B cell (primary cell): ENCODE measurements around the gene PRAME. TPM values are rescaled to one million over a fixed set of nuclear protein-coding genes. Genes with fewer than 3 reads are reported as not detected.

Experiments
- ATAC-seq: fragments of 200-7000 bp; cut with Tn5 transposase; one replicate; pipeline ENCODE4 v1.10.0; 2021; ENCODE audit warnings: low read depth, mild to moderate bottlenecking, moderate number of reproducible peaks, moderate library complexity
- CTCF ChIA-PET: fragments of 350-600 bp; sonication (Branson Sonifier 250); formaldehyde crosslinking; loops from one replicate; lab custom pipeline; 2021; ENCODE audit warnings: antibody characterized with exemption, inconsistent platforms; lab: Charles Lee
- POLR2A ChIA-PET: fragments of 350-600 bp; sonication (Branson Sonifier 250); formaldehyde crosslinking; loops from one replicate; lab custom pipeline; 2021; ENCODE audit warnings: antibody characterized with exemption; lab: Charles Lee
- DNase-seq: peaks from one replicate; pipeline ENCODE4 v3.0.0; 2013
- H2AFZ ChIP-seq: 2 replicates; pipeline ENCODE4 v1.6.1; 2012; ENCODE audit warnings: mild to moderate bottlenecking, low read depth, low read length; ENCODE audit not compliant: insufficient read depth, poor library complexity, severe bottlenecking
- H3K27ac ChIP-seq, 2 donors: 1 replicate in 1 of 2; 2 replicates in 1 of 2; pipeline ENCODE4 v1.5.1; 2012 to 2013; ENCODE audit warnings: low read length in 2 of 2, mild to moderate bottlenecking in 2 of 2, moderate library complexity in 1 of 2
- H3K27me3 ChIP-seq, 4 experiments: fragments of 200-600 bp in 1 of 4; sonication (generic) in 1 of 4; replicated peaks in 1 of 4; 1 replicate in 2 of 4; 2 replicates in 2 of 4; pipeline versions ENCODE4 v1.6.1 to v1.7.0; 2013 to 2016; ENCODE audit warnings: low read length in 3 of 4, mild to moderate bottlenecking in 2 of 4, mixed read lengths in 1 of 4, moderate library complexity in 1 of 4; ENCODE audit not compliant: insufficient read depth in 4 of 4, control insufficient read depth in 3 of 4; ENCODE audit errors: control extremely low read depth in 1 of 4
- H3K36me3 ChIP-seq, 2 experiments: replicated peaks in 1 of 2; 1 replicate in 1 of 2; 2 replicates in 1 of 2; pipeline versions ENCODE4 v1.6.1 to v1.7.1; 2013; ENCODE audit warnings: low read length in 1 of 2; ENCODE audit not compliant: insufficient read depth in 2 of 2, control insufficient read depth in 1 of 2; ENCODE audit errors: control extremely low read depth in 1 of 2, extremely low read depth in 1 of 2
- H3K4me1 ChIP-seq, 2 donors: fragments of 200-600 bp in 1 of 2; sonication (generic) in 1 of 2; 1 replicate in 1 of 2; 2 replicates in 1 of 2; pipeline versions ENCODE4 v1.5.1 to v1.6.1; 2013 to 2017; ENCODE audit warnings: low read length in 2 of 2; ENCODE audit not compliant: control insufficient read depth in 2 of 2, insufficient read depth in 2 of 2
- H3K4me2 ChIP-seq: replicated peaks from 2 replicates; pipeline ENCODE3; 2012; ENCODE audit warnings: mild to moderate bottlenecking, low read depth, low read length; ENCODE audit not compliant: poor library complexity, severe bottlenecking
- H3K4me3 ChIP-seq, 5 experiments: fragments of 200-600 bp in 1 of 5; sonication (generic) in 1 of 5; 1 replicate in 3 of 5; 2 replicates in 2 of 5; pipeline versions ENCODE4 v1.5.1 to v1.7.0; 2011 to 2016; ENCODE audit warnings: low read length in 4 of 5, mild to moderate bottlenecking in 4 of 5, low read depth in 2 of 5, control low read depth in 1 of 5, moderate library complexity in 1 of 5; ENCODE audit not compliant: insufficient read depth in 1 of 5; ENCODE audit errors: control extremely low read depth in 1 of 5, extremely low read depth in 1 of 5
- H3K79me2 ChIP-seq: fragments of 200-600 bp; sonication (generic); one replicate; pipeline ENCODE4 v1.6.0; 2016; ENCODE audit warnings: low read length; ENCODE audit not compliant: control insufficient read depth, insufficient read depth
- H3K9ac ChIP-seq: fragments of 200-600 bp; sonication (generic); 2 replicates; pipeline ENCODE4 v1.6.1; 2017; ENCODE audit warnings: mild to moderate bottlenecking, low read length, moderate library complexity
- H3K9me3 ChIP-seq, 3 donors: one replicate each; pipeline versions ENCODE4 v1.6.1 to v1.7.1; 2013; ENCODE audit warnings: low read length in 2 of 3; ENCODE audit not compliant: control insufficient read depth in 2 of 3, insufficient read depth in 1 of 3; ENCODE audit errors: control extremely low read depth in 1 of 3
- H4K20me1 ChIP-seq: 2 replicates; pipeline ENCODE4 v1.6.0; 2012; ENCODE audit warnings: mild to moderate bottlenecking, low read length; ENCODE audit not compliant: insufficient read depth, control insufficient read depth, poor library complexity, severe bottlenecking
- H3K27ac Mint-ChIP-seq: one replicate; pipeline ENCODE4 v1.8.0; 2021; ENCODE audit warnings: mixed read lengths
- H3K27me3 Mint-ChIP-seq: one replicate; pipeline ENCODE4 v1.8.0; 2021; ENCODE audit warnings: mixed read lengths
- H3K4me1 Mint-ChIP-seq: one replicate; pipeline ENCODE4 v1.8.0; 2021; ENCODE audit warnings: mixed read lengths
- H3K4me3 Mint-ChIP-seq: one replicate; pipeline ENCODE4 v1.8.0; 2021; ENCODE audit warnings: mixed read lengths
- H3K9me3 Mint-ChIP-seq: one replicate; pipeline ENCODE4 v1.8.0; 2022; ENCODE audit warnings: mixed read lengths; ENCODE audit not compliant: insufficient read depth
- EZH2 ChIP-seq: IDR thresholded peaks from 2 replicates; pipeline ENCODE4 v1.6.1; 2012; ENCODE audit warnings: borderline replicate concordance, low read depth, mild to moderate bottlenecking, moderate library complexity, low read length; ENCODE audit not compliant: insufficient read depth, poor library complexity, severe bottlenecking
- WGBS: methylation state at CpG from one replicate; pipeline ENCODE4 v1.1.5; 2013; ENCODE audit warnings: missing lambda C conversion rate; ENCODE audit not compliant: insufficient coverage; 5-methylcytosine and 5-hydroxymethylcytosine counted together
- intact Hi-C: fragments of 100-400 bp; cut with micrococcal nuclease; formaldehyde crosslinking; loops from one replicate; pipeline ENCODE4 v1.10.0; 2022
- polyA plus RNA-seq: library from polyadenylated mRNA; depleted of rRNA; stranded (reverse); fragments of >200 nt; gene quantifications from 2 replicates; pipeline ENCODE4 v1.2.3, GENCODE V29; 2012
- total RNA-seq, 2 donors: library from RNA; stranded (reverse); fragments of 120-200 nt in 1 of 2; gene quantifications; 1 replicate in 1 of 2; 2 replicates in 1 of 2; pipeline versions ENCODE4 v1.2.3 to v1.2.4, GENCODE V29; 2013 to 2022
- TF ChIP-seq, protein P1 (sequence below): fragments of 200-600 bp; IDR thresholded peaks from one replicate; pipeline ENCODE4 v1.8.0; 2022; ENCODE audit warnings: antibody characterized with exemption, mild to moderate bottlenecking

Gene PRAME
- total and polyA plus RNA-seq, 2 donors (not counting 1 experiment from before 2014, with no cell fraction given) = 0.63 TPM; not detected in 1

DNA sequence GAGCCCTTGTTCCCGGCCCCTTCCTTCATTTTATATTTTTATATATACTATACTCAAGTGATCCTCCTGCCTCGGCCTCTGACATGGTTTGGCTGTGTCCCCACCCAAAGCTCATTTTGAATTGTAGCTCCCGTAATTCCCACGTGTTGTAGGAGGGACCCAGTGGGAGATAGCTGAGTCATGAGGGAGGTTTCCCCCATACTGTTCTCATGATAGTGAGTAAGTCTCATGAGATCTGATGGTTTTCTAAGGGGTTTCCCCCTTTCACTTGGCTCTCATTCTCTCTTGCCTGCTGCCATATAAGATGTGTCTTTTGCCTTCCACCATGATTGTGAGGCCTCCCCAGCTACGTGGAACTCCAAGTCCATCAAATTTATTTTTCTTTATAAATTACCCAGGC lies 31.8 kb downstream of the PRAME start:
- Histone ChIP-seq H3K4me2 (no peak overlapping the region), H3K4me1 (no peaks in the 10 kb centered on the region), H3K27me3 (peaks cover 0 to 5% (median 0%) of the 10 kb centered on the region in 4 experiments), H4K20me1 (no peaks in the 10 kb centered on the region), H3K36me3 (no peaks in the 10 kb centered on the region), H3K79me2 (no peaks in the 10 kb centered on the region), H2AFZ (no peak overlapping the region), H3K27ac (no peak overlapping the region), H3K9ac (no peak overlapping the region), H3K9me3 (peaks cover 0 to 5% (median 1%) of the 10 kb centered on the region in 3 donors), H3K4me3 (no peak overlapping the region)
- H3K9me3 Mint-ChIP-seq = peaks cover 2% of the 10 kb centered on the region
- H3K4me3 Mint-ChIP-seq = no peak overlapping the region
- ChIA-PET POLR2A (no interaction called here), CTCF (no interaction called here)
- TF ChIP-seq, protein P1, sequence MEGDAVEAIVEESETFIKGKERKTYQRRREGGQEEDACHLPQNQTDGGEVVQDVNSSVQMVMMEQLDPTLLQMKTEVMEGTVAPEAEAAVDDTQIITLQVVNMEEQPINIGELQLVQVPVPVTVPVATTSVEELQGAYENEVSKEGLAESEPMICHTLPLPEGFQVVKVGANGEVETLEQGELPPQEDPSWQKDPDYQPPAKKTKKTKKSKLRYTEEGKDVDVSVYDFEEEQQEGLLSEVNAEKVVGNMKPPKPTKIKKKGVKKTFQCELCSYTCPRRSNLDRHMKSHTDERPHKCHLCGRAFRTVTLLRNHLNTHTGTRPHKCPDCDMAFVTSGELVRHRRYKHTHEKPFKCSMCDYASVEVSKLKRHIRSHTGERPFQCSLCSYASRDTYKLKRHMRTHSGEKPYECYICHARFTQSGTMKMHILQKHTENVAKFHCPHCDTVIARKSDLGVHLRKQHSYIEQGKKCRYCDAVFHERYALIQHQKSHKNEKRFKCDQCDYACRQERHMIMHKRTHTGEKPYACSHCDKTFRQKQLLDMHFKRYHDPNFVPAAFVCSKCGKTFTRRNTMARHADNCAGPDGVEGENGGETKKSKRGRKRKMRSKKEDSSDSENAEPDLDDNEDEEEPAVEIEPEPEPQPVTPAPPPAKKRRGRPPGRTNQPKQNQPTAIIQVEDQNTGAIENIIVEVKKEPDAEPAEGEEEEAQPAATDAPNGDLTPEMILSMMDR = no peak
- TF ChIP-seq EZH2 = no peak
- ATAC-seq = no peak
- peaks cover 3% of the 10 kb centered on the region for H3K4me1 Mint-ChIP-seq
- H3K27ac Mint-ChIP-seq = no peak overlapping the region
- intact Hi-C loops = no loop called here
- peaks cover 3% of the 10 kb centered on the region for H3K27me3 Mint-ChIP-seq
- WGBS = 20% methylated on average over 1 of the region's 5 CpGs
- no peak for DNase-seq

DNA sequence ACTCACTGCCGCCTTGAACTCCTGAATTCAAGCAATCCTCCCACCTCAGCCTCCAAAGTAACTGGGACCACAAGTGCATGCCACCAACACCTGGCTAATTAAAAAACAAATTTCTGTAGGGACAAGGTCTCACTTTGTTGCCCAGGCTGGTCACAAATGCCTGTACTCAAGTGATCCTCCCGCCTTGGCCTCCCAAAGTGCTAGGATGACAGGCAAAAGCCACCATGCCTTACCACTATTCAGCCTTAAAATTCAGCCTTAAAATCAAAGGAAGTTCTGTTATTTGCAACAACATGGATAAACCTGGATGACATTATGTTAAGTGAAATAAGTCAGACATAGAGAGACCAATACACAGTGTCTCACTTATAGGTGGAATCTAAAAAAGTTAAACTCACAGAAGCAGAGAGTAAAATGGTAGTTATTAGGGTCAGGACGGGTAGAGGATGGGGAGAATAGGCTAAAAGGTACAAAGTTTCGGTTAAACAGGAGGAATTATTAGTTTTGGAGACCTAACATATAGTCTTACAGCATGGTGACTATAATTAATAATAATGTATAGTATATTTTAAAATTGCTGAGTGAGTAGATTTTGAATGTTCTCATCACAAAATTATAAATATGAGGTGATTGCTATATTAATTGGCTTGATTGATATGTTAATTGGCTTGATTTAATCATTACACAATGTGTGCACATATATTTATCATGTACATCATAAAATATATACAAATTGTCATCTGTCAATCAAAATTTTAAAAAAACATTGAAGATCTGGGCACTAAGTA lies 32.7 kb downstream of the PRAME start:
- H3K27ac Mint-ChIP-seq = no peak overlapping the region
- peaks cover 2% of the 10 kb centered on the region for H3K9me3 Mint-ChIP-seq
- ATAC-seq (no peak), DNase-seq (no peak)
- Histone ChIP-seq H3K4me1 (no peaks in the 10 kb centered on the region), H4K20me1 (no peaks in the 10 kb centered on the region), H3K79me2 (no peaks in the 10 kb centered on the region), H3K27ac (no peak overlapping the region), H3K9ac (no peak overlapping the region), H3K4me2 (no peak overlapping the region), H3K36me3 (no peaks in the 10 kb centered on the region), H3K9me3 (peaks cover 0 to 5% (median 1%) of the 10 kb centered on the region in 3 donors), H3K4me3 (no peak overlapping the region), H2AFZ (no peak overlapping the region), H3K27me3 (peaks cover 0 to 5% (median 0%) of the 10 kb centered on the region in 4 experiments)
- H3K4me3 Mint-ChIP-seq = no peak overlapping the region
- TF ChIP-seq, protein P1 = no peak
- TF ChIP-seq EZH2 = no peak
- ChIA-PET CTCF (no interaction called here), POLR2A (no interaction called here)
- H3K27me3 Mint-ChIP-seq = peaks cover 3% of the 10 kb centered on the region
- intact Hi-C loops = no loop called here
- peaks cover 3% of the 10 kb centered on the region for H3K4me1 Mint-ChIP-seq
- 92% methylated on average over 1 of the region's 4 CpGs for WGBS
